PC-3 (cell line): Measurements from ENCODE around the gene MLF2. TPM values are rescaled to one million over a fixed set of nuclear protein-coding genes. Genes with fewer than 3 reads are reported as not detected.

Source experiments
- ATAC-seq: fragments of 200-7000 bp; cut with Tn5 transposase; 2 replicates; pipeline ENCODE4 v1.9.1; 2020; ENCODE audit warnings: mild to moderate bottlenecking, moderate library complexity
- Bru-seq: library from RNA; stranded (reverse); fragments of 400-500 nt; gene quantifications from one replicate; lab custom pipeline; 2021; lab: Mats Ljungman, UMichigan
- BruChase-seq, 2 experiments: library from RNA; stranded (reverse); fragments of 400-500 nt; gene quantifications; one replicate each; lab custom pipeline; 2021; lab: Mats Ljungman, UMichigan
- BruUV-seq: library from RNA; stranded (reverse); fragments of 400-500 nt; replicated peaks from 2 replicates; lab custom pipeline; 2021; lab: Mats Ljungman, UMichigan
- CTCF ChIA-PET: fragments of 300-600 bp; sonication (Branson Sonifier 250); formaldehyde crosslinking; loops from one replicate; lab custom pipeline; 2022; ENCODE audit warnings: antibody characterized with exemption; lab: Charles Lee
- POLR2A ChIA-PET: fragments of 300-600 bp; sonication (Branson Sonifier 250); formaldehyde crosslinking; loops from one replicate; lab custom pipeline; 2022; ENCODE audit warnings: antibody characterized with exemption; ENCODE audit not compliant: unreplicated experiment; lab: Charles Lee
- DNase-seq: peaks from one replicate; pipeline ENCODE4 v3.0.0-alpha.2; 2015
- H2AFZ ChIP-seq: fragments of 300-600 bp; sonication (generic); 2 replicates; pipeline ENCODE4 v1.6.0; 2016; ENCODE audit warnings: antibody characterized with exemption, low read length
- H3F3A ChIP-seq: fragments of 300-600 bp; sonication (generic); one replicate; pipeline ENCODE4 v1.6.0; 2017; ENCODE audit warnings: antibody characterized with exemption, low read length, control low read depth, mild to moderate bottlenecking; ENCODE audit not compliant: unreplicated experiment
- H3K27ac ChIP-seq: fragments of 300-600 bp; sonication (generic); 2 replicates; pipeline ENCODE4 v1.5.1; 2016; ENCODE audit warnings: mild to moderate bottlenecking, low read length
- H3K27me3 ChIP-seq: fragments of 300-600 bp; sonication (generic); 2 replicates; pipeline ENCODE4 v1.6.1; 2016; ENCODE audit warnings: low read length, mixed read lengths
- H3K36me3 ChIP-seq: fragments of 300-600 bp; sonication (generic); 2 replicates; pipeline ENCODE4 v1.6.1; 2016; ENCODE audit warnings: low read depth, mixed run types, low read length, mixed read lengths
- H3K4me1 ChIP-seq: fragments of 300-600 bp; sonication (generic); 2 replicates; pipeline ENCODE4 v1.5.1; 2016; ENCODE audit warnings: low read length; ENCODE audit not compliant: insufficient read depth
- H3K4me2 ChIP-seq: fragments of 300-600 bp; sonication (generic); 2 replicates; pipeline ENCODE4 v1.6.0; 2016; ENCODE audit warnings: low read length
- H3K4me3 ChIP-seq: fragments of 300-600 bp; sonication (generic); 2 replicates; pipeline ENCODE4 v1.5.1; 2016; ENCODE audit warnings: mild to moderate bottlenecking, low read length, mixed read lengths
- H3K79me2 ChIP-seq: fragments of 300-600 bp; sonication (generic); 2 replicates; pipeline ENCODE4 v1.6.1; 2017; ENCODE audit warnings: low read length, mixed read lengths
- H3K9ac ChIP-seq: fragments of 300-600 bp; sonication (generic); 2 replicates; pipeline ENCODE4 v1.6.0; 2016; ENCODE audit warnings: mild to moderate bottlenecking, low read length
- H3K9me2 ChIP-seq: fragments of 300-600 bp; sonication (generic); replicated peaks from 2 replicates; pipeline ENCODE4 v1.6.1; 2016; ENCODE audit warnings: mixed run types, low read length, mixed read lengths
- H3K9me3 ChIP-seq: fragments of 300-600 bp; sonication (generic); 2 replicates; pipeline ENCODE4 v1.6.1; 2016; ENCODE audit warnings: low read length, mixed read lengths
- H4K20me1 ChIP-seq: fragments of 300-600 bp; sonication (generic); 2 replicates; pipeline ENCODE4 v1.6.1; 2016; ENCODE audit warnings: low read length, mixed read lengths
- CTCF ChIP-seq: fragments of 300-600 bp; sonication (generic); conservative IDR thresholded peaks from 2 replicates; pipeline ENCODE4 v1.5.1; 2017; ENCODE audit warnings: antibody characterized with exemption, low read depth, mild to moderate bottlenecking, low read length
- EZH2 ChIP-seq: fragments of 300-600 bp; sonication (generic); IDR thresholded peaks from one replicate; pipeline ENCODE4 v1.6.1; 2017; ENCODE audit warnings: antibody characterized with exemption, mild to moderate bottlenecking, low read length; ENCODE audit not compliant: unreplicated experiment
- EZH2phosphoT487 ChIP-seq: fragments of 300-600 bp; sonication (generic); IDR thresholded peaks from 2 replicates; pipeline ENCODE4 v1.6.1; 2018; ENCODE audit warnings: mild to moderate bottlenecking, antibody characterized with exemption, low read length, borderline replicate concordance
- intact Hi-C: fragments of 100-400 bp; cut with micrococcal nuclease; formaldehyde crosslinking; loops from 2 replicates; pipeline ENCODE4 v1.9.0; 2023
- long read RNA-seq: library from polyadenylated mRNA; unstranded; transcript quantifications from one replicate; pipeline ENCODE4 v2.0.0, GENCODE V29; 2021; ENCODE audit not compliant: unreplicated experiment
- total RNA-seq: library from RNA; depleted of rRNA; stranded (reverse); fragments of >200 nt; gene quantifications from 2 replicates; pipeline ENCODE4 v1.2.3, GENCODE V29; 2014; rRNA removed

Gene MLF2
- 222 and 248 TPM in 2 replicates for total RNA-seq
- percentile 60 among the genes with signal in this experiment for Bru-seq, nascent RNA
- BruChase-seq, experiment 1, labeled RNA remaining after a 6-hour chase, result percentile 83 among the genes with signal in this experiment
- BruChase-seq, experiment 2, labeled RNA remaining after a 2-hour chase, result percentile 74 among the genes with signal in this experiment
- long read RNA-seq, transcript MLF2-201 (9 exons, 1,969 nt), result major isoform, 160 of 235 reads
- long read RNA-seq, partial matches to known transcripts, result 59 of 235 reads
- long read RNA-seq, other reads (novel, unspliced or antisense), result 16 of 235 reads

DNA sequence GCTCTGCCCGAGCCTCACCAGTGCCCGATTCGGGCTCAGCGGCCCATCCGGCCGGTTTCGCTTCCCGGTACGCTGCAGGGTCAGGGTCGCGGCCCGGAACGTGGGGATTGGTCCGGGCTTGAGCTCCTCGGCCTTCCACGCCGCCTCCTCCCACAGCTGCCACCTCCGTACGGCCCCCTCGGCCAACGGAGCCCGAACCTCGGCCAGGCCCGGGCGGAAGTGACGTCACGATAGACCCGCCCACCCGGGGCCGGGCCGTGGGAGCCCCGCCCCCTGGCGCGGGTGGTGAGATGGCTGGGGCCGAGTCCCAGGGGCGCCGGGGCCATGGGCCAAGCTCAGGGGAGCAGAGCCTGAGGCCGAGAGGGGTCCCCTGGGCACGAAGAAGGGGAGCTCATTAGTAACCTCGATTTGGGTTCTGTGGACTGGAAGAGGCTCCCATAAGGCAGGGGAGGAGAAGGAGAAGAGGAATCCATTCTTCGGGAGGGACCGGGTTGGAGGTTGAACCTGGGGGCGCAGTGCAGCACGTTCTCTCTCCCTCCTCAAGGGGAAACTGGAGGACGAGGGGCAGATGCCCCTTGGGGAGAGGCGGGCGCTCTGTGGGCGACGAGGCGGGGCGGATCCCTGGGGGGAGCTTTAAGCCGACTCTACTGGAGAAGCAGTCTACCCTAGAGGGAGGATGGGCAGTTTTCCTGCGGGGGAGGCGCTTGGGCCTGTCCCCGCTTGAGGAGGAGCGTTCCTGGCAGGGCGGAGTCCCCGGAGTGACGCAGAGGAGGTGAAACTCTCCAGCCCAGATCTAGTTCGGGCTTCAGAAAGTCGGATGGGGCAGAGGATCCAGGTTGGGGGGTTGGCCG, at the start of gene MLF2:
TSS of gene MLF2 (minus strand) at position 221 of the 851 bp plus-strand sequence. CDS start 807 bp downstream, outside the sequence.
- POLR2A ChIA-PET, result interaction anchor here (0.8 to 1.9 kb wide), 4 partner anchors 12 to 64 kb away, joined by 7 to 14 read pairs (median 9); partner anchors contain the start of genes PTMS and ZNF384

DNA sequence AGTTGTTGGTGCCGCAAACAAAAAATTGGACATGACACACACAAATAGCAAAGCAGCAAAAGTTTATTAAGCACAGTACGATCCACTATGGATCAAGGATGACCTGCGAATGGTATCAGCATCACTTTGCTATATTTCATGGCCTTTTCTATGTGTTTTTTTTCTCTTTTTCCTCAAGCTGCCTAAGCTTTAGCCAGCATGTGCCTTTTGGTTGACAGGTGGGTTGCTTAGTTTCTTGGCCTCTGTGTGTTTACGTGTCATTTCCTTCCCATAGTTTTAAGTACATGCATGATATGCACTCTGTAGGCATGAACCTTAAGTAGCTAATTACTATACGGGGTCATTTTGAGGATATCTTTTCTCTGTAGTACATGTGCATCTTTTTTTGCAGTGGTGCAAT, 46.2 kb upstream of the MLF2 start:
- intact Hi-C loops, result no loop called here
- no peaks in the 10 kb centered on the region for H4K20me1 ChIP-seq

More for the DNA sequence above, at the start of gene MLF2:
- H3K9me2 ChIP-seq, result no peaks in the 10 kb centered on the region
- H3K9me3 ChIP-seq, result no peaks in the 10 kb centered on the region
- peaks cover 12% of the 10 kb centered on the region for H3K4me1 ChIP-seq
- peaks cover 14% of the 10 kb centered on the region; the same call in 1 of the 2 replicates for H3K36me3 ChIP-seq
- H3F3A ChIP-seq, result no peaks in the 10 kb centered on the region
- intact Hi-C loops, result loop anchor here (1.0 to 5.0 kb wide), 4 partner anchors 14 to 99 kb away; partner anchors contain the start of genes CDCA3, PTMS and USP5
- TF ChIP-seq EZH2phosphoT487 (no peak), CTCF (peak; percentile 88; the same call in 1 of the 2 replicates), EZH2 (no peak)
- BruUV-seq, result TSS peak; percentile 75
- H3K4me2 ChIP-seq, result peak within 1 kb of the TSS; percentile 99
- CTCF ChIA-PET, result interaction anchor here (0.6 to 1.8 kb wide), 4 partner anchors 14 to 50 kb away, joined by 3 to 24 read pairs (median 4); partner anchors contain the start of genes LAG3 and PTMS
- DNase-seq (peak; percentile 95), ATAC-seq (peak; percentile 92)
- peak within 1 kb of the TSS; percentile 97 for H3K9ac ChIP-seq
- H3K27ac ChIP-seq, result peak within 1 kb of the TSS; percentile 89
- no peaks in the 10 kb centered on the region for H3K27me3 ChIP-seq
- H4K20me1 ChIP-seq, result peaks cover 4% of the 10 kb centered on the region; the same call in 1 of the 2 replicates
- H3K4me3 ChIP-seq, result peak within 1 kb of the TSS; percentile 91
- H2AFZ ChIP-seq, result peak within 1 kb of the TSS; percentile 96
- peaks cover 23% of the 10 kb centered on the region for H3K79me2 ChIP-seq

More for the DNA sequence above, 46.2 kb upstream of the MLF2 start:
- no peak overlapping the region for H2AFZ ChIP-seq
- no peak overlapping the region for H3K27ac ChIP-seq
- no peak overlapping the region for H3K4me2 ChIP-seq
- H3K27me3 ChIP-seq, result no peaks in the 10 kb centered on the region
- no peaks in the 10 kb centered on the region for H3K9me2 ChIP-seq
- no peaks in the 10 kb centered on the region for H3K4me1 ChIP-seq
- no TSS peak for BruUV-seq
- TF ChIP-seq CTCF, result no peak
- no peak for TF ChIP-seq EZH2phosphoT487
- no peak for TF ChIP-seq EZH2
- no peak overlapping the region for H3K4me3 ChIP-seq
- ChIA-PET POLR2A (no interaction called here), CTCF (no interaction called here)
- H3K36me3 ChIP-seq, result no peaks in the 10 kb centered on the region
- H3K9ac ChIP-seq, result no peak overlapping the region
- no peaks in the 10 kb centered on the region for H3F3A ChIP-seq
- DNase-seq (no peak), ATAC-seq (no peak)
- no peaks in the 10 kb centered on the region for H3K79me2 ChIP-seq
- H3K9me3 ChIP-seq, result no peaks in the 10 kb centered on the region
